Colon (tissue), 2 donors: ENCODE data around the gene TRPV3.

Source experiments
- FAIRE-seq: peaks from 2 replicates; lab custom pipeline; 2012; peaks lifted over from hg19 to GRCh38; lab: Jason Lieb, UNC
- donor health status: control.
- donor health status: control.

Gene TRPV3

GRCh38 chr17:3546521-3546920 is 11.1 kb downstream of the TRPV3 start:
- FAIRE-seq, result no peak

- FAIRE-seq, result no peak
Observed at GRCh38 chr17:3545151-3545550, 12.5 kb downstream of the TRPV3 start.

GRCh38 chr17:3544365-3544764 is 13.2 kb downstream of the TRPV3 start:
- FAIRE-seq, result no peak

GRCh38 chr17:3543453-3543852 is 14.2 kb downstream of the TRPV3 start:
- no peak for FAIRE-seq

- no peak for FAIRE-seq
Observed at GRCh38 chr17:3542410-3543088, 15.1 kb downstream of the TRPV3 start.

- FAIRE-seq, result no peak
Observed at GRCh38 chr17:3539881-3540540, 17.6 kb downstream of the TRPV3 start.

- no peak for FAIRE-seq
Observed at GRCh38 chr17:3536716-3537115, 20.9 kb downstream of the TRPV3 start.

- FAIRE-seq, result no peak
Observed at GRCh38 chr17:3535253-3535995, 22.2 kb downstream of the TRPV3 start.

- FAIRE-seq, result no peak
Observed at GRCh38 chr17:3534881-3535252, 22.7 kb downstream of the TRPV3 start.

- no peak for FAIRE-seq
Observed at GRCh38 chr17:3533752-3534151, 23.9 kb downstream of the TRPV3 start.

- FAIRE-seq, result no peak
Observed at GRCh38 chr17:3532859-3533142, 24.8 kb downstream of the TRPV3 start.

GRCh38 chr17:3532106-3532858 is 25.3 kb downstream of the TRPV3 start:
- FAIRE-seq, result no peak

GRCh38 chr17:3531266-3532101 is 26.1 kb downstream of the TRPV3 start:
- no peak for FAIRE-seq

- no peak for FAIRE-seq
Observed at GRCh38 chr17:3529817-3530741, 27.5 kb downstream of the TRPV3 start.

GRCh38 chr17:3528880-3529511 is 28.6 kb downstream of the TRPV3 start:
- FAIRE-seq, result no peak

- no peak for FAIRE-seq
Observed at GRCh38 chr17:3528403-3528851, 29.2 kb downstream of the TRPV3 start.

GRCh38 chr17:3527896-3528295 is 29.7 kb downstream of the TRPV3 start:
- FAIRE-seq, result no peak

- FAIRE-seq, result no peak
Observed at GRCh38 chr17:3527468-3527867, 30.1 kb downstream of the TRPV3 start.

GRCh38 chr17:3526971-3527370 is 30.6 kb downstream of the TRPV3 start:
- FAIRE-seq, result no peak

- no peak for FAIRE-seq
Observed at GRCh38 chr17:3526491-3526890, 31.1 kb downstream of the TRPV3 start.
